ENCODE measurements around the gene MED23. TPM values are rescaled to one million over a fixed set of nuclear protein-coding genes. Genes with fewer than 3 reads are reported as not detected.

The MED23 gene
- total and polyA plus RNA-seq, 10 of the 15 experiments (the other 5 are each of a cell fraction or from before 2014, with no cell fraction given), result 7.1 to 42.9 (median 19.6) TPM

GRCh38 chr6:131574686-131575085, 53.4 kb downstream of the MED23 start (continued):
- no peak for TF ChIP-seq ZBTB40 (IDR thresholded peaks at IDR 0.05; ENCODE audit: borderline replicate concordance)
- no peak for TF ChIP-seq NFYA (IDR thresholded peaks at IDR 0.05; ENCODE audit: borderline replicate concordance, low read depth, low read length)
- no peak for TF ChIP-seq BMI1 (IDR thresholded peaks at IDR 0.05; ENCODE audit: borderline replicate concordance)
- TF ChIP-seq ATF3 (IDR thresholded peaks at IDR 0.05; ENCODE audit: borderline replicate concordance, extremely low read depth, low read depth, low read length), result no peak

- no peaks in the 10 kb centered on the region for H3K36me3 ChIP-seq (ENCODE audit: control insufficient read depth in 2 of 2, insufficient read depth in 2 of 2, low read length in 1 of 2)
- H3K4me3 ChIP-seq, result no peak overlapping the region
- H3K9me3 ChIP-seq (replicated peaks; ENCODE audit: control insufficient read depth, insufficient read depth, low read length), result no peaks in the 10 kb centered on the region
- no peaks in the 10 kb centered on the region for H4K20me1 ChIP-seq (ENCODE audit: control insufficient read depth, insufficient read depth)
- ATAC-seq, result no peak
- ChIA-PET POLR2A (no interaction called here), RAD21 (ENCODE audit: unreplicated experiment) (no interaction called here), CTCF (no interaction called here), SMC1A (ENCODE audit: uncharacterized antibody, unreplicated experiment) (no interaction called here)
- WGBS (ENCODE audit: insufficient coverage, insufficient replicate concordance, low lambda C conversion rate, missing lambda C conversion rate), result 97% methylated on average over 2 of the region's 2 CpGs
- no peaks in the 10 kb centered on the region for H3K27me3 ChIP-seq (replicated peaks in 1 of 2; ENCODE audit: control insufficient read depth in 2 of 2, insufficient read depth in 2 of 2, low read length in 1 of 2)
- in situ Hi-C loops (cut with MboI), result no loop called here
- no peak overlapping the region for H3K27ac ChIP-seq (ENCODE audit: control insufficient read depth, insufficient read depth)
- intact Hi-C loops (cut with micrococcal nuclease; ENCODE audit: unreplicated experiment), result no loop called here
- no peaks in the 10 kb centered on the region for H3K79me2 ChIP-seq (ENCODE audit: control insufficient read depth, insufficient read depth, low read length)
- H3K4me2 ChIP-seq (ENCODE audit: control insufficient read depth, insufficient read depth), result no peak overlapping the region
- BruUV-seq (replicated peaks), result no TSS peak
- DNase-seq (ENCODE audit: low read depth, low spot score), result no peak
- no peak overlapping the region for H2AFZ ChIP-seq (ENCODE audit: control insufficient read depth, low read depth, low read length)
- no peak overlapping the region for H3K9ac ChIP-seq (ENCODE audit: control insufficient read depth, insufficient read depth, low read length)
- no peak for FAIRE-seq
- H3K4me1 ChIP-seq (ENCODE audit: control insufficient read depth, insufficient read depth, low read length), result no peaks in the 10 kb centered on the region
- TF ChIP-seq ZZZ3 (IDR thresholded peaks at IDR 0.05; ENCODE audit: control insufficient read depth, insufficient read length, low read depth) (no peak), IRF5 (IDR thresholded peaks at IDR 0.05; ENCODE audit: borderline replicate concordance) (no peak), ZNF24 (IDR thresholded peaks at IDR 0.05) (no peak), ZNF207 (IDR thresholded peaks at IDR 0.05; ENCODE audit: borderline replicate concordance) (no peak), CREM (IDR thresholded peaks at IDR 0.05; ENCODE audit: low read depth) (no peak), ZBTB11 (CRISPR knock-in tag; IDR thresholded peaks at IDR 0.05) (no peak), NKRF (conservative IDR thresholded peaks at IDR 0.05) (no peak)
Observed at GRCh38 chr6:131574133-131574532, 53.9 kb downstream of the MED23 start.

All from GM12878 (cell line).